HEK293 (cell line): ENCODE results near the gene ATXN2.

Experiments used
- KLF1 ChIP-seq: fragments of 450-650 bp; formaldehyde crosslinking; IDR thresholded peaks from 2 replicates; pipeline ENCODE4 v1.5.1; 2016; ENCODE audit warnings: missing biosample characterization, missing genetic modification characterization
- KLF9 ChIP-seq: fragments of 450-650 bp; formaldehyde crosslinking; IDR thresholded peaks from 2 replicates; pipeline ENCODE4 v1.5.1; 2016; ENCODE audit warnings: missing biosample characterization, missing genetic modification characterization, low read depth
- OVOL3 ChIP-seq: fragments of 450-650 bp; formaldehyde crosslinking; IDR thresholded peaks from 2 replicates; pipeline ENCODE4 v1.5.1; 2016; ENCODE audit warnings: missing biosample characterization, missing genetic modification characterization
- PRDM10 ChIP-seq: fragments of 450-650 bp; formaldehyde crosslinking; IDR thresholded peaks from 2 replicates; pipeline ENCODE4 v1.5.1; 2016; ENCODE audit warnings: missing biosample characterization, missing genetic modification characterization
- PRDM4 ChIP-seq: fragments of 450-650 bp; formaldehyde crosslinking; IDR thresholded peaks from 2 replicates; pipeline ENCODE4 v1.5.1; 2017; ENCODE audit warnings: missing biosample characterization, missing genetic modification characterization
- WT1 ChIP-seq: fragments of 450-650 bp; formaldehyde crosslinking; IDR thresholded peaks from 2 replicates; pipeline ENCODE4 v1.5.1; 2016; ENCODE audit warnings: missing biosample characterization, missing genetic modification characterization
- ZBTB17 ChIP-seq: fragments of 450-650 bp; formaldehyde crosslinking; IDR thresholded peaks from 2 replicates; pipeline ENCODE4 v1.5.1; 2016; ENCODE audit warnings: missing biosample characterization, missing genetic modification characterization
- ZBTB20 ChIP-seq: fragments of 450-650 bp; formaldehyde crosslinking; IDR thresholded peaks from 2 replicates; pipeline ENCODE4 v1.5.1; 2016; ENCODE audit warnings: missing biosample characterization, missing genetic modification characterization
- ZBTB7A ChIP-seq: fragments of 450-650 bp; formaldehyde crosslinking; IDR thresholded peaks from 2 replicates; pipeline ENCODE4 v1.5.1; 2016; ENCODE audit warnings: low read depth, missing biosample characterization, missing genetic modification characterization
- ZFHX2 ChIP-seq: fragments of 450-650 bp; formaldehyde crosslinking; conservative IDR thresholded peaks from 2 replicates; pipeline ENCODE4 v1.5.1; 2016; ENCODE audit warnings: missing biosample characterization, missing genetic modification characterization
- ZFP69B ChIP-seq: fragments of 450-650 bp; formaldehyde crosslinking; IDR thresholded peaks from 2 replicates; pipeline ENCODE4 v1.5.1; 2016; ENCODE audit warnings: missing biosample characterization, missing genetic modification characterization
- ZIC2 ChIP-seq: fragments of 450-650 bp; formaldehyde crosslinking; IDR thresholded peaks from 2 replicates; pipeline ENCODE4 v1.5.1; 2016; ENCODE audit warnings: missing biosample characterization, missing genetic modification characterization
- ZNF335 ChIP-seq: fragments of 450-650 bp; formaldehyde crosslinking; conservative IDR thresholded peaks from 2 replicates; pipeline ENCODE4 v1.5.1; 2016; ENCODE audit warnings: missing biosample characterization, missing genetic modification characterization
- ZNF433 ChIP-seq: fragments of 450-650 bp; formaldehyde crosslinking; IDR thresholded peaks from 2 replicates; pipeline ENCODE4 v1.5.1; 2016; ENCODE audit warnings: missing biosample characterization, missing genetic modification characterization, low read depth
- ZNF488 ChIP-seq: fragments of 450-650 bp; formaldehyde crosslinking; IDR thresholded peaks from 2 replicates; pipeline ENCODE4 v1.5.1; 2016; ENCODE audit warnings: missing biosample characterization, missing genetic modification characterization
- ZNF548 ChIP-seq: fragments of 450-650 bp; formaldehyde crosslinking; IDR thresholded peaks from 2 replicates; pipeline ENCODE4 v1.5.1; 2016; ENCODE audit warnings: missing biosample characterization, missing genetic modification characterization
- ZNF580 ChIP-seq: fragments of 450-650 bp; formaldehyde crosslinking; IDR thresholded peaks from 2 replicates; pipeline ENCODE4 v1.5.1; 2016; ENCODE audit warnings: missing biosample characterization, missing genetic modification characterization
- ZNF600 ChIP-seq: fragments of 450-650 bp; formaldehyde crosslinking; IDR thresholded peaks from 2 replicates; pipeline ENCODE4 v1.5.1; 2016; ENCODE audit warnings: missing biosample characterization, missing genetic modification characterization
- ZNF610 ChIP-seq: fragments of 450-650 bp; formaldehyde crosslinking; IDR thresholded peaks from 2 replicates; pipeline ENCODE4 v1.5.1; 2016; ENCODE audit warnings: missing biosample characterization, missing genetic modification characterization, borderline replicate concordance
- ZNF639 ChIP-seq: fragments of 450-650 bp; formaldehyde crosslinking; IDR thresholded peaks from 2 replicates; pipeline ENCODE4 v1.5.1; 2016; ENCODE audit warnings: missing biosample characterization, missing genetic modification characterization
- ZNF645 ChIP-seq: fragments of 450-650 bp; formaldehyde crosslinking; IDR thresholded peaks from 2 replicates; pipeline ENCODE4; 2016; ENCODE audit warnings: missing biosample characterization, missing genetic modification characterization
- ZNF777 ChIP-seq: fragments of 450-650 bp; formaldehyde crosslinking; IDR thresholded peaks from 2 replicates; pipeline ENCODE4 v1.5.1; 2017; ENCODE audit warnings: missing biosample characterization, missing genetic modification characterization, borderline replicate concordance
- ZNF791 ChIP-seq: fragments of 450-650 bp; formaldehyde crosslinking; IDR thresholded peaks from 2 replicates; pipeline ENCODE4 v1.5.1; 2016; ENCODE audit warnings: missing biosample characterization, missing genetic modification characterization
- ZNF843 ChIP-seq: fragments of 450-650 bp; formaldehyde crosslinking; IDR thresholded peaks from 2 replicates; pipeline ENCODE4 v1.5.1; 2016; ENCODE audit warnings: missing biosample characterization, missing genetic modification characterization
- ZSCAN23 ChIP-seq: fragments of 450-650 bp; formaldehyde crosslinking; IDR thresholded peaks from 2 replicates; pipeline ENCODE4 v1.5.1; 2016; ENCODE audit warnings: missing biosample characterization, missing genetic modification characterization
- TF ChIP-seq, protein P1 (sequence below): fragments of 450-650 bp; formaldehyde crosslinking; IDR thresholded peaks from 2 replicates; pipeline ENCODE4 v1.5.1; 2017; ENCODE audit warnings: missing biosample characterization, missing genetic modification characterization

The ATXN2 gene

GRCh38 chr12:111599453-111600204, 514 bp upstream of the ATXN2 start (continued):
- peak; percentile 67 for TF ChIP-seq ZNF580
- TF ChIP-seq PRDM4 (tag by site-specific recombination), result no peak; the same call in 1 of the 2 replicates
- no peak for TF ChIP-seq ZNF433 (tag by site-specific recombination)
- TF ChIP-seq ZNF639 (tag by site-specific recombination), result peak; percentile 74
- TF ChIP-seq ZBTB20 (tag by site-specific recombination), result peak; percentile 88
- no peak for TF ChIP-seq ZNF645
- no peak for TF ChIP-seq ZNF777
- TF ChIP-seq KLF9 (tag by site-specific recombination), result peak; percentile 92
- TF ChIP-seq, protein P1, sequence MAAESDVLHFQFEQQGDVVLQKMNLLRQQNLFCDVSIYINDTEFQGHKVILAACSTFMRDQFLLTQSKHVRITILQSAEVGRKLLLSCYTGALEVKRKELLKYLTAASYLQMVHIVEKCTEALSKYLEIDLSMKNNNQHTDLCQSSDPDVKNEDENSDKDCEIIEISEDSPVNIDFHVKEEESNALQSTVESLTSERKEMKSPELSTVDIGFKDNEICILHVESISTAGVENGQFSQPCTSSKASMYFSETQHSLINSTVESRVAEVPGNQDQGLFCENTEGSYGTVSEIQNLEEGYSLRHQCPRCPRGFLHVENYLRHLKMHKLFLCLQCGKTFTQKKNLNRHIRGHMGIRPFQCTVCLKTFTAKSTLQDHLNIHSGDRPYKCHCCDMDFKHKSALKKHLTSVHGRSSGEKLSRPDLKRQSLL (tag by site-specific recombination), result peak; percentile 27; the same call in 1 of the 2 replicates
- peak; percentile 93 for TF ChIP-seq ZNF335 (tag by site-specific recombination)
- no peak for TF ChIP-seq ZNF791
- peak; percentile 89 for TF ChIP-seq PRDM10 (tag by site-specific recombination)
- TF ChIP-seq ZSCAN23 (tag by site-specific recombination), result peak; percentile 82; the same call in 1 of the 2 replicates
- peak; percentile 47; the same call in 1 of the 2 replicates for TF ChIP-seq ZIC2 (tag by site-specific recombination)
- TF ChIP-seq ZNF843 (tag by site-specific recombination), result peak; percentile 31; the same call in 1 of the 2 replicates
- TF ChIP-seq OVOL3 (tag by site-specific recombination), result no peak
- TF ChIP-seq WT1, result peak; percentile 59
- TF ChIP-seq ZFHX2 (tag by site-specific recombination), result peak; percentile 17; the same call in 1 of the 2 replicates
- TF ChIP-seq ZBTB7A, result peak; percentile 95
- peak; percentile 78 for TF ChIP-seq ZFP69B (tag by site-specific recombination)
- peak; percentile 96 for TF ChIP-seq KLF1 (tag by site-specific recombination)
- TF ChIP-seq ZNF548 (tag by site-specific recombination), result no peak
- peak; percentile 94 for TF ChIP-seq ZNF600 (tag by site-specific recombination)
- no peak for TF ChIP-seq ZNF488 (tag by site-specific recombination)
- peak; percentile 93 for TF ChIP-seq ZBTB17
- peak; percentile 58; the same call in 1 of the 2 replicates for TF ChIP-seq ZNF610 (tag by site-specific recombination)
